GM12891 (cell line): Measurements from ENCODE around the gene FOXO1.

Experiments
- PAX5 ChIP-seq: IDR thresholded peaks from 2 replicates; pipeline ENCODE4 v1.6.1; 2011; ENCODE audit warnings: low read length, moderate library complexity, mild to moderate bottlenecking; ENCODE audit not compliant: insufficient read depth, severe bottlenecking
- POLR2A ChIP-seq: IDR thresholded peaks from 2 replicates; pipeline ENCODE4 v1.6.1; 2011; ENCODE audit warnings: low read depth, low read length, control low read depth
- POLR2AphosphoS5 ChIP-seq: IDR thresholded peaks from 2 replicates; pipeline ENCODE4 v1.6.1; 2011; ENCODE audit warnings: low read depth, low read length, control low read depth
- POU2F2 ChIP-seq: IDR thresholded peaks from 2 replicates; pipeline ENCODE4 v1.6.1; 2011; ENCODE audit warnings: low read depth, mild to moderate bottlenecking, control low read depth, low read length, moderate library complexity
- SPI1 ChIP-seq: IDR thresholded peaks from 2 replicates; pipeline ENCODE4 v1.6.1; 2011; ENCODE audit warnings: low read depth, low read length, control low read depth
- TAF1 ChIP-seq: IDR thresholded peaks from 2 replicates; pipeline ENCODE4 v1.6.1; 2011; ENCODE audit warnings: low read depth, low read length, control low read depth

GRCh38 chr13:40596484-40596883 lies 70.0 kb downstream of the FOXO1 start:
- TF ChIP-seq POLR2AphosphoS5 (no peak), TAF1 (no peak), POLR2A (no peak), PAX5 (no peak), SPI1 (no peak), POU2F2 (no peak)
